Prostate gland (tissue), 2 donors: Measurements from ENCODE around the gene UBR3. TPM values are rescaled to one million over a fixed set of nuclear protein-coding genes. Genes with fewer than 3 reads are reported as not detected.
"Not testable (repeated sequence)": the region's sequence is repeated elsewhere in the genome, so short reads cannot be mapped to it uniquely, and the experiment has no call there.

Source experiments
- DNase-seq: peaks from one replicate; pipeline ENCODE4 v3.0.0-alpha.2; 2019; ENCODE audit warnings: low spot score
- H3K27ac ChIP-seq, 2 donors: fragments of 200-600 bp; sonication (generic); 2 replicates each; pipeline ENCODE4 v1.5.1; 2017 to 2019
- H3K27me3 ChIP-seq: fragments of 200-600 bp; sonication (generic); replicated peaks from 2 replicates; pipeline ENCODE4 v1.5.1; 2019; ENCODE audit not compliant: insufficient read depth
- H3K36me3 ChIP-seq, 2 donors: fragments of 200-600 bp; sonication (generic); 1 replicate in 1 of 2; 2 replicates in 1 of 2; pipeline versions ENCODE4 v1.5.1 to v1.8.1; 2017 to 2019
- H3K4me1 ChIP-seq: fragments of 200-600 bp; sonication (generic); replicated peaks from 2 replicates; pipeline ENCODE4 v1.5.1; 2019
- H3K4me3 ChIP-seq, 2 donors: fragments of 200-600 bp; sonication (generic); 2 replicates each; pipeline ENCODE4 v1.5.1; 2017 to 2019
- H3K9me3 ChIP-seq: fragments of 200-600 bp; sonication (generic); 2 replicates; pipeline ENCODE4 v1.5.1; 2017
- CTCF ChIP-seq, 4 experiments: fragments of 200-600 bp in 2 of 4; fragments of 450-650 bp in 2 of 4; sonication (generic) in 2 of 4; IDR thresholded peaks; 1 replicate in 3 of 4; 2 replicates in 1 of 4; pipeline ENCODE4 v1.5.1; 2016 to 2019; ENCODE audit warnings: antibody characterized with exemption in 4 of 4, mild to moderate bottlenecking in 2 of 4, moderate library complexity in 2 of 4
- POLR2A ChIP-seq: fragments of 450-650 bp; IDR thresholded peaks from one replicate; pipeline ENCODE4 v1.6.1; 2016; ENCODE audit warnings: antibody characterized with exemption, mild to moderate bottlenecking
- POLR2AphosphoS5 ChIP-seq: sonication (generic); formaldehyde crosslinking; IDR thresholded peaks from one replicate; pipeline ENCODE4 v1.6.1; 2017; ENCODE audit warnings: antibody characterized with exemption
- WGBS: methylation state at CpG from one replicate; pipeline ENCODE4 v1.1.5; 2018; 5-methylcytosine and 5-hydroxymethylcytosine counted together
- intact Hi-C: fragments of 100-400 bp; cut with DNase I; formaldehyde crosslinking; loops from one replicate; pipeline ENCODE4 v1.14.2; 2022
- total RNA-seq, 2 donors: library from RNA; depleted of rRNA; stranded (reverse); fragments of >200 nt; gene quantifications; one replicate each; pipeline ENCODE4 v1.1.0, GENCODE V29; 2016

The UBR3 gene
- total RNA-seq, 2 donors from 2014 or later = 41.1 to 89.9 TPM

DNA sequence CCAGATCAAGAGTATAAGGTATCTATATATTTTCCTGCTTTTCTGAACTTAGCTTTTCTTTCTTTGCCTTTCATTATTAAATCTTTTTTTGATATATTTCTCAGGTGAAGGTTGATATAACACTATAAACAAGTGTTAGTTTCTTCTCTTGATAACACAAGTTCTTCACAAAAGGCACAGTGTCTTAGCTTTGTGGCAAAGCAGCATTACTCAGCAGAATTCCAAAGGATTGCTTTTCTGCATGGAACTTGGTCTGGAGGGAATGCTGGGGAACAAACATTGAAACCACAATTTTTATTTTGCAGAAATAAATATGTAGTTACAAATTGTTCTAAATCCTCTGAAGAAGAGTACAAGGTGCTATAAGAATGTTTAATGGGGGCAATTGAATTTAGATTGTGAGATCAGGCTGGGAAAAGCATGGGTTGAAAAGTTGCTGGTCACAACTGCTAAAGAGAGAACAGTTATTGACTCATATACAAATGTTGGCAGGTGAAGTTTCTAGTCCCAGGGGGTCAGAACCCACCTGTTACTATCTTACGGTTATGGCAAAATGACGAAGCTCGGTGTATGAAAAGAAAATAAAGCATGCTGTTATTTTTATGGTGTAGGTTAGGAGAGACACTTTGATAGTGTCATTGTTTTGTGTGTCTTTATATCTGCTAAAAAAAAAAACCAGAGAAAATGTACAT lies 68.2 kb downstream of the UBR3 start:
- Histone ChIP-seq H3K9me3 (no peaks in the 10 kb centered on the region), H3K27ac (no peak overlapping the region), H3K4me1 (no peaks in the 10 kb centered on the region), H3K36me3 (no peaks in the 10 kb centered on the region), H3K4me3 (no peak overlapping the region), H3K27me3 (no peaks in the 10 kb centered on the region)
- WGBS = 94% methylated on average over 3 of the region's 3 CpGs
- TF ChIP-seq POLR2A (no peak), POLR2AphosphoS5 (no peak), CTCF (IDR thresholded peaks at IDR 0.05) (no peak)
- intact Hi-C loops = no loop called here
- DNase-seq = no peak

DNA sequence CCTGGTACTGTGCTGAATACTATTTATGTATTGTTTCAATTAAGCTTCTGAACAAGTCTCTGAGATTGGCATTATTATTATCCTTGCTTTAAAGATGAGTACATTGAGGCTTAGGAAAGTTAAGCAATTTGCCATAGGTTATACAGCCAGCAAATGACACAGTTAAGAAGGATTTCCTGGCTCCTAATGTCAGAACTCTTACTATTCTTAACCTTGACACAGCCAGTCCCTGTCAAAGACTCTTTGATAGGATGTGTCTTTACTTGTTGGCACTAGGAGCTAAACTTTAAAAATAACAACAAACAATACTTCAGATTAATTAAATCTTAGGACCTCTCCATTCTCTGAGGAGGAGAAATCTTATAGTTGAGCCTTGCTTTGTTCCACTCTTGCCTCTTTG lies 70.6 kb downstream of the UBR3 start:
- no peaks in the 10 kb centered on the region for H3K27me3 ChIP-seq
- H3K27ac ChIP-seq = no peak overlapping the region
- DNase-seq = no peak
- H3K36me3 ChIP-seq = no peaks in the 10 kb centered on the region
- intact Hi-C loops = no loop called here
- H3K4me3 ChIP-seq = no peak overlapping the region
- no peaks in the 10 kb centered on the region for H3K4me1 ChIP-seq
- TF ChIP-seq CTCF (IDR thresholded peaks at IDR 0.05) = no peak
- TF ChIP-seq POLR2AphosphoS5 = no peak
- no peak for TF ChIP-seq POLR2A
- H3K9me3 ChIP-seq = no peaks in the 10 kb centered on the region

GRCh38 chr2:169900103-169900502 lies 72.8 kb downstream of the UBR3 start:
- H3K36me3 ChIP-seq, DNase-seq, H3K4me3 ChIP-seq, H3K9me3 ChIP-seq, H3K4me1 ChIP-seq, H3K27me3 ChIP-seq, H3K27ac ChIP-seq, intact Hi-C loops: not testable (repeated sequence)
- whole genome bisulfite sequencing = 98% methylated on average over 4 of the region's 4 CpGs

DNA sequence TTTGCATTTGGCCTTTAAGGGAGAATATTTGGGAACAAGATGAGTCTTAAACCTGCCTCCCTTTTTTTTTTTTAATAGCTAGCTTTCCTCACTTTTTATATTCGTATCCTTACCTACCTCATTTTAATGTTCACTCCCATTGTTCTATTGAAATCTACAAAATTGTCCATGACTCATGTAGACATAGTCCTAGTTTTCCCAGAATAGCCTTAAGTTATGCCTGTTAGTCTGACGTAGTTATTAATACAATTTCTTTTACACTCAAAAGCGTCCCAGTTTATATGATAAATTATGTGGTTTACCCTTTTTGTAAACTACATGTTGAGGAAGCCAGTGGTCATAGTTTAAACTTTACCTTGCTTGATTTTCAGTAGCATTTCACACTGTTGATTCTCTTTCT lies 73.4 kb downstream of the UBR3 start:
- Histone ChIP-seq H3K9me3 (no peaks in the 10 kb centered on the region), H3K4me3 (no peak overlapping the region), H3K36me3 (no peaks in the 10 kb centered on the region), H3K27me3 (no peaks in the 10 kb centered on the region), H3K27ac (no peak overlapping the region), H3K4me1 (no peaks in the 10 kb centered on the region)
- WGBS = 91% methylated on average over 3 of the region's 3 CpGs
- no peak for DNase-seq
- TF ChIP-seq CTCF (IDR thresholded peaks at IDR 0.05) (no peak), POLR2A (no peak), POLR2AphosphoS5 (no peak)
- intact Hi-C loops = no loop called here

GRCh38 chr2:169906731-169907130 lies 79.5 kb downstream of the UBR3 start:
- intact Hi-C loops = no loop called here
- H3K36me3 ChIP-seq = no peaks in the 10 kb centered on the region
- TF ChIP-seq CTCF (IDR thresholded peaks at IDR 0.05) (no peak), POLR2AphosphoS5 (no peak), POLR2A (no peak)
- no peak overlapping the region for H3K4me3 ChIP-seq
- H3K4me1 ChIP-seq = no peaks in the 10 kb centered on the region
- H3K27ac ChIP-seq = no peak overlapping the region
- no peaks in the 10 kb centered on the region for H3K9me3 ChIP-seq
- no peak for DNase-seq
- 89% methylated on average over 2 of the region's 2 CpGs for WGBS
- no peaks in the 10 kb centered on the region for H3K27me3 ChIP-seq
